Measurements from ENCODE around the gene SND1.

The SND1 gene

DNA sequence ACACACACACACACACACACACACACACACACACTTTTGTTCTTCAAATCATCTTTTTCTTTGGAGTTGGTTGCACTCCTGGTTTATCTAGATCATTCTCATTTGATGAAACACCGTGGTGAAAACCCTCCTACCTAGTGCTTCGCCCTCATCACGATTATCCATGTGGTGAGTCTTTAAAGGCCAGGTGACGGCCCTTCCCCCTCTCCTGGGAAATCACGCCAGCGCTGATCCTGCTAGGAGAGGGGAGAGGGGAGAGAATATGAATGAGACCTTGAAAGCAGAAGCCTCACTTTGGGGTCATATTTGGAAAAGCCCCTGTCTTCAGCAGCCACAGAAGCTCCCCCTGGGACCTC is 483.1 kb downstream of the SND1 start:
- H3K27ac ChIP-seq (ENCODE audit: low read depth, low read length, poor library complexity, severe bottlenecking) = no peak overlapping the region
- no peaks in the 10 kb centered on the region for H3K9me2 ChIP-seq (ENCODE audit: low read depth, low read length)
- H3K9ac ChIP-seq (ENCODE audit: low read length) = peak overlapping the region; percentile 72
- H3F3A ChIP-seq (ENCODE audit: insufficient read depth, low read length) = 0 out of 2 replicates have a peak, but pooled peaks cover 3% of the 10 kb centered on the region
- H4K20me1 ChIP-seq (ENCODE audit: insufficient read depth, low read length) = no peaks in the 10 kb centered on the region
- H3K4me3 ChIP-seq (ENCODE audit: low read depth, low read length, poor library complexity, severe bottlenecking) = peak overlapping the region; percentile 64
- H3K36me3 ChIP-seq (ENCODE audit: insufficient read depth, low read length) = no peaks in the 10 kb centered on the region
- H3K9me3 ChIP-seq (ENCODE audit: low read length) = no peaks in the 10 kb centered on the region
- H2AFZ ChIP-seq (ENCODE audit: low read length) = peak overlapping the region; percentile 98
- H3K79me2 ChIP-seq (ENCODE audit: insufficient read depth, low read length) = no peaks in the 10 kb centered on the region
- TF ChIP-seq, protein P1, sequence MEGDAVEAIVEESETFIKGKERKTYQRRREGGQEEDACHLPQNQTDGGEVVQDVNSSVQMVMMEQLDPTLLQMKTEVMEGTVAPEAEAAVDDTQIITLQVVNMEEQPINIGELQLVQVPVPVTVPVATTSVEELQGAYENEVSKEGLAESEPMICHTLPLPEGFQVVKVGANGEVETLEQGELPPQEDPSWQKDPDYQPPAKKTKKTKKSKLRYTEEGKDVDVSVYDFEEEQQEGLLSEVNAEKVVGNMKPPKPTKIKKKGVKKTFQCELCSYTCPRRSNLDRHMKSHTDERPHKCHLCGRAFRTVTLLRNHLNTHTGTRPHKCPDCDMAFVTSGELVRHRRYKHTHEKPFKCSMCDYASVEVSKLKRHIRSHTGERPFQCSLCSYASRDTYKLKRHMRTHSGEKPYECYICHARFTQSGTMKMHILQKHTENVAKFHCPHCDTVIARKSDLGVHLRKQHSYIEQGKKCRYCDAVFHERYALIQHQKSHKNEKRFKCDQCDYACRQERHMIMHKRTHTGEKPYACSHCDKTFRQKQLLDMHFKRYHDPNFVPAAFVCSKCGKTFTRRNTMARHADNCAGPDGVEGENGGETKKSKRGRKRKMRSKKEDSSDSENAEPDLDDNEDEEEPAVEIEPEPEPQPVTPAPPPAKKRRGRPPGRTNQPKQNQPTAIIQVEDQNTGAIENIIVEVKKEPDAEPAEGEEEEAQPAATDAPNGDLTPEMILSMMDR (IDR thresholded peaks at IDR 0.05; ENCODE audit: low read length) = no peak
- TF ChIP-seq EZH2 (IDR thresholded peaks at IDR 0.05; ENCODE audit: borderline replicate concordance, low read length) = no peak
- peak overlapping the region; percentile 88 for H3K4me2 ChIP-seq (ENCODE audit: low read length)
- peaks cover 18% of the 10 kb centered on the region for H3K4me1 ChIP-seq (ENCODE audit: insufficient read depth, low read length, severe bottlenecking)
- peaks cover 5% of the 10 kb centered on the region; the same call in 1 of the 2 replicates for H3K27me3 ChIP-seq (ENCODE audit: insufficient read depth, low read length)

DNA sequence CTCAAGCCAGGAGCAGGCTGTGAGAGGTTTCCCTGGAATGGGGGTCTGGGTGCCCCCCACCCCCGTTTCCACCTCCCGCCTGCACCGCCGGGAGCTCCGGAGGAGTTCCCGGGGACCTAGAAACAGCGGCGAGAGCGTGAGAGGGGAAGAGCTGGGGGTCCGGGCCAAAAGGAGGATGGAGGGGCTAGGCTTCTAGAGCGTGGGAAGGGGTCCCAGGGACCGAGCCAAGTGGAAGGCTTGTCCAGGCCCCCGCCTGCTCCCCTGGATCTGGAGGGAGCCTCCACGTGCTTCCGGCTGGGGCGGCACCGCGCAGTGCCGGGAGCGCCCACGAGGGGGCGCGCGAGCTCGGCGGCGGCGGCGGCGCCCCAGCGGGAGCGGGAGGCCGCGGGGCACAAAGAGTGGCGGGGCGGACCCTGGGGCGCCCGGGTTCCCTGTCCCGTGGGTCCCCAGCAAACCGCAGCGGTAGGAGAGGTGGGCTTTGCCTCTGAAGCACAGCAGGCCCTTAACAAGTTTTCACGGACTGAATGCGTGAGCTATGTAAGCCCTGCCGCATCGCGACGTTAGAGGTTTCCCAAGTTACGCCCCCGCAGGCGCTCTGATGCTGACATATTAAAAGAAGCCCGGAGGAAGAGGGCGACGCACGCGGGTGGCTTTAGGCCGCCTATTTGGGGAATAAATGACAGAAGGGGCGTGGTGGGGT is 483.7 kb downstream of the SND1 start:
- no peak for TF ChIP-seq EZH2 (IDR thresholded peaks at IDR 0.05; ENCODE audit: borderline replicate concordance, low read length)
- TF ChIP-seq, protein P1 (IDR thresholded peaks at IDR 0.05; ENCODE audit: low read length) = peak; percentile 79
- H3K79me2 ChIP-seq (ENCODE audit: insufficient read depth, low read length) = no peaks in the 10 kb centered on the region

DNA sequence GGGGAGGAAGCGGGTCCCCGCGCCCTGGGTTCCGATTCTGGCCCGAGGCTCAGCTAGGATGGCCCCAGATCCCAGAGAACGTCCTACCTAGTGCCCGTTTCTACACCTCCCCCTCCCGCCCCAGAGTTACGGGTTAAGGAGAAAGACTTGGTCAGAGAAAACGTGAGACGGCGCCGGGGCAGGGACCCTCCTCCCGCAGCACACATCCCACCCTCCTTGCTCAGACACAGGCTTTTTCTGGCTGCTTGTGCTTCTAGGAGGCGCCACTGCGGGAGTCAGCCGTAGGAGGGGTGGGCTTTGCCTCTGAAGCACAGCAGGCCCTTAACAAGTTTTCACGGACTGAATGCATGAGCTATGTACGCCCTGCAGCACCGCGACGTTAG is 484.2 kb downstream of the SND1 start:
- Histone ChIP-seq H3K36me3 (ENCODE audit: insufficient read depth, low read length) (no peaks in the 10 kb centered on the region), H3K27ac (ENCODE audit: low read depth, low read length, poor library complexity, severe bottlenecking) (no peak overlapping the region), H3K4me2 (ENCODE audit: low read length) (peak overlapping the region; percentile 88), H3K4me1 (ENCODE audit: insufficient read depth, low read length, severe bottlenecking) (peaks cover 17% of the 10 kb centered on the region), H3K9me3 (ENCODE audit: low read length) (no peaks in the 10 kb centered on the region), H2AFZ (ENCODE audit: low read length) (peak overlapping the region; percentile 82), H3K9ac (ENCODE audit: low read length) (peak overlapping the region; percentile 72), H3K79me2 (ENCODE audit: insufficient read depth, low read length) (no peaks in the 10 kb centered on the region), H4K20me1 (ENCODE audit: insufficient read depth, low read length) (no peaks in the 10 kb centered on the region), H3K27me3 (ENCODE audit: insufficient read depth, low read length) (peaks cover 5% of the 10 kb centered on the region; the same call in 1 of the 2 replicates), H3K4me3 (ENCODE audit: low read depth, low read length, poor library complexity, severe bottlenecking) (peak overlapping the region; percentile 64), H3F3A (ENCODE audit: insufficient read depth, low read length) (0 out of 2 replicates have a peak, but pooled peaks cover 3% of the 10 kb centered on the region), H3K9me2 (ENCODE audit: low read depth, low read length) (no peaks in the 10 kb centered on the region)
- TF ChIP-seq, protein P1 (IDR thresholded peaks at IDR 0.05; ENCODE audit: low read length) = no peak
- no peak for TF ChIP-seq EZH2 (IDR thresholded peaks at IDR 0.05; ENCODE audit: borderline replicate concordance, low read length)

More for the DNA sequence above, 483.7 kb downstream of the SND1 start:
- Histone ChIP-seq H3K9me2 (ENCODE audit: low read depth, low read length) (no peaks in the 10 kb centered on the region), H2AFZ (ENCODE audit: low read length) (peak overlapping the region; percentile 98), H3K27ac (ENCODE audit: low read depth, low read length, poor library complexity, severe bottlenecking) (no peak overlapping the region), H3K27me3 (ENCODE audit: insufficient read depth, low read length) (peaks cover 5% of the 10 kb centered on the region; the same call in 1 of the 2 replicates), H3K4me1 (ENCODE audit: insufficient read depth, low read length, severe bottlenecking) (peaks cover 17% of the 10 kb centered on the region), H3K9ac (ENCODE audit: low read length) (peak overlapping the region; percentile 72), H3K4me3 (ENCODE audit: low read depth, low read length, poor library complexity, severe bottlenecking) (peak overlapping the region; percentile 64), H3K9me3 (ENCODE audit: low read length) (no peaks in the 10 kb centered on the region), H3F3A (ENCODE audit: insufficient read depth, low read length) (0 out of 2 replicates have a peak, but pooled peaks cover 3% of the 10 kb centered on the region), H3K36me3 (ENCODE audit: insufficient read depth, low read length) (no peaks in the 10 kb centered on the region), H4K20me1 (ENCODE audit: insufficient read depth, low read length) (no peaks in the 10 kb centered on the region), H3K4me2 (ENCODE audit: low read length) (peak overlapping the region; percentile 88)

Measured in OCI-LY1 (cell line).